HUES6 (cell line): ENCODE measurements around the gene FIS1.

Experiments used
- H3K27ac ChIP-seq: 2 replicates; pipeline ENCODE4 v1.7.0; 2013; ENCODE audit warnings: low read depth, mild to moderate bottlenecking, low read length, inconsistent platforms
- H3K27me3 ChIP-seq: 2 replicates; pipeline ENCODE4 v1.6.1; 2013; ENCODE audit warnings: low read length; ENCODE audit not compliant: control insufficient read depth, insufficient read depth
- H3K36me3 ChIP-seq: 2 replicates; pipeline ENCODE4 v1.6.1; 2013; ENCODE audit warnings: low read length; ENCODE audit not compliant: control insufficient read depth, insufficient read depth
- H3K4me1 ChIP-seq: 2 replicates; pipeline ENCODE4 v1.6.1; 2013; ENCODE audit warnings: low read length; ENCODE audit not compliant: control insufficient read depth, insufficient read depth
- H3K4me3 ChIP-seq: 2 replicates; pipeline ENCODE4 v1.5.1; 2013; ENCODE audit warnings: low read depth, low read length
- H3K9ac ChIP-seq: one replicate; pipeline ENCODE4 v1.6.1; 2013; ENCODE audit warnings: mild to moderate bottlenecking, low read length
- H3K9me3 ChIP-seq: 2 replicates; pipeline ENCODE4 v1.6.1; 2013; ENCODE audit warnings: low read depth, low read length; ENCODE audit not compliant: control insufficient read depth, insufficient read depth

Gene FIS1

DNA sequence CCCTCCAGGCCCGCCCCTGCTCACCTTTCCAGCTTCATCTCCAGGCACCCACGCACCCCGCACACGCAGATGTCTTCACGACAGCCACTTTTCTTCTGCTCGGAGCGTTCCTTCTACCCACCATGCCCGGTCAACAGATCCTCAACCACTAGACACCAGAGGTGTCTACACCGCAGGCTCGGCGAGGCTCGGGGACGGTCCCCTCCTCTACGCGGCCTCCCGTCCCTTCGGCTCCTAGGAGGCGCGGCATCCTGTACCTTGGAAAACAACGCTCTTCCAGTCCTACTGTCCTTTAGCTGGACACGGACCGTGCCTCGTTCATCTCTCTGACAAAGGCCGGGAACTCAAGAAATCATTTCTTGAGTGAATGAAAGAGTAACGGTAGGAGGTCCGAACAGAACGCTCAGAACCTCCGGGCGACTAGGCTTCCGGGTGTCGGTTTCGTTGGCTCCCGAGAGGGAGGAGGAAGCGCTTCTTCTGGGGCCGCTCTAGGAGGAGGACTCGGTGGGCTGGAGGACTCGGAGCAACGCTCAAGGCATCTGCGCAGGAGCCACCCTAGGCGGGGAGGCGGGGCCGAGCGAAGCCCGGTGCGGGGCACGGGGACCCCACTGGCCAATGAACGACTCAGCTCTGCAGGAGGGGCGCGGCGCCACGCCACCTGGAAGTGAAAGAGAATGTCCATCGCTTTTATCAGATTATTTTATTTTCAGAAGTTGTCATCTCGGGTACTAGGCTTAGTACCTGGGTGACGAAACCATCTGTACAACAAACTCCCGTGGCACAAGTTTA, 7.2 kb upstream of the FIS1 start:
- peaks cover 3% of the 10 kb centered on the region for H3K4me1 ChIP-seq
- H3K9me3 ChIP-seq = no peaks in the 10 kb centered on the region
- peaks cover 7% of the 10 kb centered on the region; the same call in 1 of the 2 replicates for H3K36me3 ChIP-seq
- H3K27me3 ChIP-seq = no peaks in the 10 kb centered on the region
- no peak overlapping the region for H3K27ac ChIP-seq
- H3K4me3 ChIP-seq = peak overlapping the region; percentile 85
- H3K9ac ChIP-seq = peak overlapping the region; percentile 77

DNA sequence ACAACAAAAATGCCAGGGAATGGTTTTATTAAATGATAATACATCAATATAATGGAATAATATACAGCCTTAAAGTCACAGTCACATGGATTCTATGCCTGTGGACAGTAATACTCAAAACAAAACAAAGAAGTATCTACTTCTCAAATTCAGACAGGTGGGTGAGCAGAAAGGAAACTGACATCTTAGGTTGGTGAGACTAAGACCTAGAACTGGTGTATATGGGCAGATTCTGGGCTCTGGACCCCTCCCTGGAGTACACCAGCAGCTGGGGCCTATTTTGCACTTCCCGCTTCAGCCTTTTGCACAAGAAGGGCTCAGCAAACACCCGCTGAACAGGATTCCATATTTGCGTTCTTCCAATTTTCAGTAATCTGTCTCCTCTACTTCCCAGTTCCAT, 5.4 kb upstream of the FIS1 start:
- Histone ChIP-seq H3K9ac (no peak overlapping the region), H3K4me3 (no peak overlapping the region), H3K36me3 (peaks cover 10% of the 10 kb centered on the region), H3K27me3 (no peaks in the 10 kb centered on the region), H3K27ac (no peak overlapping the region), H3K4me1 (peaks cover 3% of the 10 kb centered on the region), H3K9me3 (no peaks in the 10 kb centered on the region)

DNA sequence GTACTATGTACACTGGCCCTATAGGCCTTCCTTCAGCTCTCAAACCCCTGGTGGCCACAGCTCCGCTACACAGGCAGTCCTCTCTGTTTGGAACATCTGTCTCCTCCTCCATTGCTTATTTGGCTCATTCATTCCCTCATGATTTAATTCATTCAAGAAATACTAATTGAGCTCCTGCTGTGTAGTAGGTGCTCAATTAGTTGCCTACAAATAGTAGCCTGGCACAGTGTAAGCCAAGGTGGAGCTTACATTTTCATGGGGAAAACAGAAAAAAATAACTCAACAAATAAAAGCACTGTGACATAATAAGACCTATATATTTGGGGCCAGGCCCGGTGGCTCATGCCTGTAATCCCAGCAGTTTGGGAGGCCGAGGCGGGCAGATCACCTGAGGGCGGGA, 3.4 kb upstream of the FIS1 start:
- H3K27ac ChIP-seq = no peak overlapping the region
- H3K4me3 ChIP-seq = no peak overlapping the region
- peaks cover 10% of the 10 kb centered on the region for H3K4me1 ChIP-seq
- no peaks in the 10 kb centered on the region for H3K27me3 ChIP-seq
- peaks cover 10% of the 10 kb centered on the region for H3K36me3 ChIP-seq
- no peak overlapping the region for H3K9ac ChIP-seq
- H3K9me3 ChIP-seq = no peaks in the 10 kb centered on the region

DNA sequence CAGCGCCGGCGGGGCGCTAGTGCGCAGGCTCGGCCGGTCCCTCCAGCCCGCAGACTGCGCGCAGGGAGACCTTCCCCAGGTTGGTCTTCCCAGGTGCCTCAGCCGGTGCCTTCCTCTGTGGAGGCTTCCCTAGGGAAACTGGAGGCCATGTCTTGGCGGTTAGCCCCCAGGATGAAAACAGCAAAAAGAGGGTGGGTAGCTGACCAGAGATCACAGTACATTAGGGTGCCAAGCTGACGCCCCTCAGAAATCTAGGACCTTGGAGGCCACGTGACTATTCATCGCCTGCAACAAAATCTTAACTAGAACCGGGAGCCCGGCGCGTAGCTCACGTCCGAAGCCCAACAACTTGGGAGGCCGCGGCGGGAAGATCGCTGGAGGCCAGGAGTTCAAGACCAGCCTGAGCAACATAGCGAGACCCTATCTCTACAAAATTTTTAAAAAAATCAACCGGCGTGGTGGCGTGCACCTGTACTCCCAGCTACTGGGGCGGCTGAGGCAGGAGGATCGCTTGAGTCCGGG, 327 bp upstream of the FIS1 start:
- peaks cover 21% of the 10 kb centered on the region for H3K36me3 ChIP-seq
- H3K4me3 ChIP-seq = peak overlapping the region; percentile 96
- H3K9me3 ChIP-seq = no peaks in the 10 kb centered on the region
- no peak overlapping the region; the same call in 1 of the 2 replicates for H3K27ac ChIP-seq
- H3K4me1 ChIP-seq = peaks cover 7% of the 10 kb centered on the region
- peak overlapping the region; percentile 87 for H3K9ac ChIP-seq
- no peaks in the 10 kb centered on the region for H3K27me3 ChIP-seq

DNA sequence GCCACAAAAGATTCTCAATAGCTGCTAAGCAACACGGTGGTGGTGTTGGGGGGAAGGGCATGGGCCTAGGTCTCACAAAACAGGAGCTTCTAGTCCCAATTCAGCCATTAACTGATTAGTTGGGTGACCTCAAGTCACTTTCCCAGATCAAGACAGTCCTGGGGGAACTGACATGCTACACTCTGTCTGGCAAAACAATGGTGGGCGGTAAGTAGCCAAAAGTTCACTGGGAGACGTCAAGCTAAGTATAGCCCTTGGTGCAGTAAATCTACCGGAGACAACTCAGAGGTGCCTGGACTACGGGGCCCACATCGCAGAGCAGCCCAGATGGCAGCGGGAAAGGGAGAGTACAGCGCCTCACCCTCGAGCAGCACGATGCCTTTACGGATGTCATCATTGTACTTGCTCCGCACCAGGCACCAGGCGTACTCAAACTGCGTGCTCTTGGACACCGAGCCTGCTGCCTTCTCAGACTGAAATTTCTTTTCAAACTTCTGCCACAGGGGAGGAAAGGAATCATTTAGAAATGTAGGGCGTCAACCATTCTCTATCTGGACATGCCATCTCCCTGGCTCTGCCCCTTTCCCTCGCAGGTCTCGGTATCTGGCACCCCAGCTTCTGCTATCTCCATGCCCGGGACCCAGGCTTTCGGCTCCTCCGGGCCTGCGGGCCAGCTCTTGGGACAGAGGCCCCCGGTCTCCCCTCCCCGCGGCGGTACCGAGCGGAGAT, 1.1 kb downstream of the FIS1 start:
- H3K27ac ChIP-seq = no peak overlapping the region
- peaks cover 30% of the 10 kb centered on the region for H3K36me3 ChIP-seq
- H3K27me3 ChIP-seq = no peaks in the 10 kb centered on the region
- H3K9me3 ChIP-seq = no peaks in the 10 kb centered on the region
- peak overlapping the region; percentile 96 for H3K4me3 ChIP-seq
- H3K9ac ChIP-seq = peak overlapping the region; percentile 87
- H3K4me1 ChIP-seq = peaks cover 12% of the 10 kb centered on the region

DNA sequence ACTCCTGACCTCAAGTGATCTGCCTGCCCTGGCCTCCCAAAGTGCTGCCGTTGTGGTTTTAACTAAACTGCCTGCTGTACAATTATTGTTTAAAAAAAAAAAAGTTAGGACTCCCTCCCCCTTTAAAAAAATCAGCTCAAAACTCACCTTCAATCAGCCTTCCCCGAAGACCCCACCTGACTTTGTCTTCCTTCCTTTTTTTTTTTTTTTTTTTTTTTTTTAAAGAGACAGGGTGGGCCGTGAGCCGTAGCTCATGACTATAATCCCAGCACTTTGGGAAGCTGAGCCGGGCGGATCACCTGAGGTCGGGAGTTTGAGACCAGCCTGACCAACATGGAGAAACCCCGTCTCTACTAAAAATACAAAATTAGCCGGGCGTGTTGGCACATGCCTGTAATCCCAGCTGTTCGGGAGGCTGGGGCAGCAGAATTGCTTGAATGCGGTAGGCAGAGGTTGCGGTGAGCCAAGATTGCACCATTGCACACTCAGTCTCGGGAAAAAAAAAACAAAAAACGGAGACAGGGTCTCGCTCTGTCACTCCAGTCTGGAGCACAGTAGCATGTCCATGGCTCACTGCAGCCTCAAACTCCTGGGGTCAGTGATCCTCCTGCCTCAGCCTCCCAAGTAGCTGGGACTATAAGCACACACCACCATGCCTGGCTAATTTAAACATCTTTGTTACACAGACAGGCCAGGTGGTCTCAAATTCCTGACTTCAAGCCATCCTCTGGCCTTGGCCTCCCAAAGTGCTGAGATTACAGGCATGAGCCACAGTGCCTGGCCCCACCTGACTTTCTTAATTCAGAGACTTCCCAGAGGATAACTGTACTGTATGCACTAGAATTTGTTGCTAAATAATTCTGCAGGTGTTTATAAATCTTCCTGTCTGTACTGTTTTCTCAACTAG, 3.2 kb downstream of the FIS1 start:
- Histone ChIP-seq H3K9me3 (no peaks in the 10 kb centered on the region), H3K27ac (no peak overlapping the region), H3K27me3 (no peaks in the 10 kb centered on the region), H3K4me3 (no peak overlapping the region), H3K36me3 (peaks cover 41% of the 10 kb centered on the region), H3K4me1 (peaks cover 26% of the 10 kb centered on the region), H3K9ac (no peak overlapping the region)

DNA sequence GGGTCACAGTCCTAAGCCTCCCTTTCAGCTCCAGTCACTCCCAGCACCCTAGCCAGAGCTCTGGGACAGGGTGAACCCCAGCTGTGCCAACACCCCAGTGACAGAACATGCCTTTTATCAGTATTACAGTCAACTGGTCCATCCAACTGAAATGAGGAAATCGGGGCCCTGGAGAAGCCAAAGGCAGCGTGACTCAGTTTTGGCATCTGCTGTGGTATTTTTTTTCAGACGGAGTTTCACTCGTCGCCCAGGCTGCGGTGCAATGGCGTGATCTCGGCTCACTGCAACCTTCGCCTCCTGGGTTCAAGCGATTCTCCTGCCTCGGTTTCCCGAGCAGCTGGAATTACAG, 3.9 kb downstream of the FIS1 start:
- Histone ChIP-seq H3K4me3 (no peak overlapping the region), H3K9me3 (no peaks in the 10 kb centered on the region), H3K4me1 (peaks cover 26% of the 10 kb centered on the region), H3K36me3 (peaks cover 42% of the 10 kb centered on the region), H3K9ac (no peak overlapping the region), H3K27ac (no peak overlapping the region), H3K27me3 (no peaks in the 10 kb centered on the region)

DNA sequence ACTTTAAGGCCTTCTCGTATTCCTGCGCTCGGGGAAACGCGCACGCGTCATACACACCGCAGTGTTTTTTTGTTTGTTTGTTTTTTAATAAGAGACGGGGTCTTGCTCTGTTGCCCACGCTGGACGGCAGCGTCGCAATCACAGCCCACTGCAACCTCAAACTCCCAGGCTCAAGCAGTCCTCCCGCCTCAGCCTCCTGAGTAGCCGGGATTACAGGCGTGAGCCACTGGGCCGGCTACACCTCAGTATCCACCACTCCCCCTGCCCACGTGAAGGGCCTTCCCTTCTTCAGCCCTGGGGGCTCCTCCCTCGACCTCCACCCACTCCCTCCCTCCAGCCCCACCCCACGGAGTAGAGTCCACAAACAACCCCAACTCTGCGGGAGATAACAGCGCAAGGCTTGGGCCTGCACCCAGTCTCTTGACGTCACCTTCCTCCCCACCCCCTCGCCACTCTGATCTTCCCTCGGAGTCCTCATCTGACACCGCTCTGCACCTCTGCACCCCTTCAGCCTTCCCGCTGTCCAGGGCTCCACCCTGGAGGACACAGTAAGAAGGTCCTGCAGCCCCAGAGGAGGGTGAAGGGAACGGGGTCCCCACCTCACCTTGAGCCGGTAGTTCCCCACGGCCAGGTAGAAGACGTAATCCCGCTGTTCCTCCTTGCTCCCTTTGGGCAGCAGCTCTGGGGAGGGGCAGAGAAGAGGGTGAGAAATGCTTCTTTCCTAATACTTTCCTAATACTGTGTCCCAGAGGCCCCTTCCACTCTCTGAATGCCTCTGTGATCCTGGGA, 4.5 kb downstream of the FIS1 start:
- H3K4me1 ChIP-seq = peaks cover 26% of the 10 kb centered on the region
- peaks cover 41% of the 10 kb centered on the region for H3K36me3 ChIP-seq
- no peak overlapping the region for H3K27ac ChIP-seq

DNA sequence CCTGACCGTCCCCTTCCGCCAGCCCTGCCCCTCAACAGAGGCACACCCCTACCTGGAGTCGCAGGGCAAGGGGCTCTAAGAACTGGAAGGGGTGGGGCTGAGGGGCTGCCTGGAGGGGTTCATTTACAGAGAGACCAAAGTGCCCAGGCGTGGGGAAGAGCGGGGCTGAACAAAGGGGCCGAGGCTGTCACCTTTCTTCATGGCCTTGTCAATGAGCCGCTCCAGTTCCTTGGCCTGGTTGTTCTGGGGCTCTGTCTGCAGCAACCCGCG, 5.0 kb downstream of the FIS1 start:
- Histone ChIP-seq H3K4me3 (no peak overlapping the region), H3K27ac (no peak overlapping the region), H3K4me1 (peaks cover 26% of the 10 kb centered on the region), H3K9ac (no peak overlapping the region), H3K27me3 (no peaks in the 10 kb centered on the region), H3K9me3 (no peaks in the 10 kb centered on the region), H3K36me3 (peaks cover 41% of the 10 kb centered on the region)

More for the DNA sequence above, 4.5 kb downstream of the FIS1 start:
- H3K27me3 ChIP-seq = no peaks in the 10 kb centered on the region
- H3K9ac ChIP-seq = peak overlapping the region; percentile 25
- no peak overlapping the region for H3K4me3 ChIP-seq
- no peaks in the 10 kb centered on the region for H3K9me3 ChIP-seq

DNA sequence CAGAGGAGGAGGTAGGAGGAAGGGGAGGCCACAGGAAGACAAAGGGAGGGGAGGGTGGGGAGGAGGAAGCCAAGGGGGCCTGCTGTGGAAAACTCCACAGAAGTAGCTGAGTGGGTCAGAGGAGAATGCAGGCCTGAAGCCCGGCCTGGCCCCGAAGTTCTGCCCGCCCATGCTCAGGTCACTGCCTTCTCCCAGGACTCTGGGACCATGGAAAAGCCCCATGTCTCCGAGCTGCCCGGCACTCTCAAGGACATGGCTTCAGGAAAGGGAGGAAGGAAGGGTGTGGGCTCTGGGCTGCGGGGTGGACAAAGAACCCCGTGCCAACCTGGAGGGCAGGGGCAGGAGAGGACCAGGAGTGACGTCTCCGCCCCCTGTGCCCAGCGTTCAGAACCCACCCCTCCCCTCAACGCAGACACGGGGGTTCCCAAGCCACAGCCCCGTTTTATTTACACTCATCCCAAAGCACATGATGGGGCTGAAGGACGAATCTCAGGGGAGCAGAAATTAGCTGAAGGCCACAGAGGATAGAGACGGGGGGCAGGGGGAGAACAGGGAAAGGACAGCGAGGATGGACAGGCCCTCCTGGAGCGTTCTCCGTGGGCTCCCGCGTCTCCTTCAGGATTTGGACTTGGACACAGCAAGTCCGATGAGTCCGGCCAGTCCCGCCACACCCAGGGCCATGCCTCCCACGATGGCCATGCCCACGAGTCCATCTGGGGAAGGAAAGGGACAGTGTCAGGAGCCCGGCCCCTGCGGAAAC, 5.5 kb downstream of the FIS1 start:
- H3K9ac ChIP-seq = no peak overlapping the region
- H3K27me3 ChIP-seq = no peaks in the 10 kb centered on the region
- no peak overlapping the region for H3K4me3 ChIP-seq
- no peaks in the 10 kb centered on the region for H3K9me3 ChIP-seq
- H3K4me1 ChIP-seq = peaks cover 26% of the 10 kb centered on the region
- peaks cover 41% of the 10 kb centered on the region for H3K36me3 ChIP-seq
- no peak overlapping the region for H3K27ac ChIP-seq
